Testis (tissue), 2 donors: Measurements from ENCODE around the gene C11orf52.

ENCODE experiments used
- CTCF ChIP-seq, 3 experiments: fragments of 450-650 bp in 2 of 3; fragments of 200-600 bp in 1 of 3; sonication (generic) in 1 of 3; IDR thresholded peaks; one replicate each; pipeline ENCODE4 v1.5.1; 2016 to 2019; ENCODE audit warnings: antibody characterized with exemption in 3 of 3, mild to moderate bottlenecking in 2 of 3, moderate library complexity in 1 of 3
- POLR2A ChIP-seq: fragments of 450-650 bp; IDR thresholded peaks from one replicate; pipeline ENCODE4 v1.6.1; 2017; ENCODE audit warnings: antibody characterized with exemption, mild to moderate bottlenecking, moderate library complexity

- TF ChIP-seq POLR2A (no peak), CTCF (IDR thresholded peaks at IDR 0.05) (no peak)
These were observed 1.4 kb upstream of the C11orf52 start for GRCh38 chr11:111917312-111917711.
